Stomach (tissue), 9 donors: ENCODE results near the gene TMEM59L. TPM values are rescaled to one million over a fixed set of nuclear protein-coding genes. Genes with fewer than 3 reads are reported as not detected.

Experiments used
- DNase-seq, 2 donors: peaks; one replicate each; pipeline versions ENCODE4 v3.0.0 to v3.0.0-alpha.2; 2013 to 2019
- H3K27ac ChIP-seq, 5 donors: fragments of 200-600 bp in 4 of 5; sonication (generic) in 4 of 5; one replicate each; pipeline ENCODE4 v1.5.1; 2013 to 2019; ENCODE audit warnings: mild to moderate bottlenecking in 1 of 5, moderate library complexity in 1 of 5
- H3K27me3 ChIP-seq, 3 donors: fragments of 200-600 bp; sonication (generic); one replicate each; pipeline ENCODE4 v1.5.1; 2017 to 2019; ENCODE audit warnings: mixed run types in 1 of 3
- H3K36me3 ChIP-seq, 4 donors: fragments of 200-600 bp; sonication (generic); 1 replicate in 3 of 4; 2 replicates in 1 of 4; pipeline ENCODE4 v1.5.1; 2016 to 2019
- H3K4me1 ChIP-seq, 4 donors: fragments of 200-600 bp; sonication (generic); one replicate each; pipeline ENCODE4 v1.5.1; 2016 to 2019
- H3K4me3 ChIP-seq, 4 donors: fragments of 200-600 bp; sonication (generic) in 3 of 4; one replicate each; pipeline ENCODE4 v1.5.1; 2016 to 2019; ENCODE audit warnings: mild to moderate bottlenecking in 1 of 4
- H3K9me3 ChIP-seq, 4 donors: fragments of 200-600 bp; sonication (generic); one replicate each; pipeline ENCODE4 v1.5.1; 2016 to 2019
- EP300 ChIP-seq: sonication (generic); formaldehyde crosslinking; IDR thresholded peaks from one replicate; pipeline ENCODE4 v1.6.1; 2017; ENCODE audit warnings: antibody characterized with exemption
- POLR2A ChIP-seq, 4 donors: fragments of 450-650 bp; IDR thresholded peaks; one replicate each; pipeline ENCODE4 v1.6.1; 2016; ENCODE audit warnings: antibody characterized with exemption in 4 of 4, control low read depth in 2 of 4, mild to moderate bottlenecking in 1 of 4, moderate library complexity in 1 of 4
- POLR2AphosphoS5 ChIP-seq, 3 donors: sonication (generic); formaldehyde crosslinking; IDR thresholded peaks; one replicate each; pipeline ENCODE4 v1.6.1; 2016; ENCODE audit warnings: antibody characterized with exemption in 3 of 3
- WGBS, 5 donors: extraction: QIAGEN DNeasy Blood & Tissue Kit in 3 of 5; methylation state at CpG; one replicate each; pipeline versions ENCODE4 v1.1.5 to v1.1.7; 2013 to 2018; 5-methylcytosine and 5-hydroxymethylcytosine counted together
- intact Hi-C: fragments of 100-400 bp; cut with DNase I; formaldehyde crosslinking; loops from one replicate; pipeline ENCODE4 v1.15.1; 2023; ENCODE audit warnings: low total_unique reads
- polyA plus RNA-seq, 3 donors: library from polyadenylated mRNA; stranded (reverse); fragments of 200-250 nt; gene quantifications; one replicate each; pipeline ENCODE4 v1.2.3, GENCODE V29; 2013
- small RNA-seq, 4 donors: library from RNA; depleted of rRNA; stranded (forward); fragments of <200 nt; gene quantifications; one replicate each; pipeline ENCODE3, GENCODE V24; 2016
- total RNA-seq, 5 donors: library from RNA; depleted of rRNA; stranded (reverse); fragments of >200 nt; gene quantifications; one replicate each; pipeline versions ENCODE4 v1.1.0 to v1.2.3, GENCODE V29; 2014 to 2016
- TF ChIP-seq, protein P1 (sequence below), 7 experiments: fragments of 450-650 bp in 4 of 7; fragments of 200-600 bp in 3 of 7; sonication (generic) in 3 of 7; IDR thresholded peaks; one replicate each; pipeline ENCODE4 v1.5.1; 2016 to 2019; ENCODE audit warnings: antibody characterized with exemption in 7 of 7, control low read depth in 2 of 7, mild to moderate bottlenecking in 1 of 7
- donor health status: healthy with polysubstance abuse.
- donor health status: Bipolar disorder and iron deficiency.
- donor health status: healthy.

The TMEM59L gene
- total and polyA plus RNA-seq, 8 donors: 0.25 to 4.7 (median 2.8) TPM; not detected in 4

GRCh38 chr19:18669883-18670282 lies 57.2 kb downstream of the TMEM59L start:
- no peak for DNase-seq
- Histone ChIP-seq H3K4me1 (peaks cover 10 to 68% (median 24%) of the 10 kb centered on the region in 4 donors), H3K4me3 (no peak overlapping the region), H3K9me3 (no peaks in the 10 kb centered on the region), H3K27me3 (no peaks in the 10 kb centered on the region), H3K36me3 (peaks cover 21 to 63% (median 61%) of the 10 kb centered on the region in 4 donors), H3K27ac (peak overlapping the region in 2 of 5 donors; percentile 34 to 54)
- TF ChIP-seq POLR2A (IDR thresholded peaks at IDR 0.05) (no peak), EP300 (no peak), POLR2AphosphoS5 (IDR thresholded peaks at IDR 0.05) (no peak)
- TF ChIP-seq, protein P1, sequence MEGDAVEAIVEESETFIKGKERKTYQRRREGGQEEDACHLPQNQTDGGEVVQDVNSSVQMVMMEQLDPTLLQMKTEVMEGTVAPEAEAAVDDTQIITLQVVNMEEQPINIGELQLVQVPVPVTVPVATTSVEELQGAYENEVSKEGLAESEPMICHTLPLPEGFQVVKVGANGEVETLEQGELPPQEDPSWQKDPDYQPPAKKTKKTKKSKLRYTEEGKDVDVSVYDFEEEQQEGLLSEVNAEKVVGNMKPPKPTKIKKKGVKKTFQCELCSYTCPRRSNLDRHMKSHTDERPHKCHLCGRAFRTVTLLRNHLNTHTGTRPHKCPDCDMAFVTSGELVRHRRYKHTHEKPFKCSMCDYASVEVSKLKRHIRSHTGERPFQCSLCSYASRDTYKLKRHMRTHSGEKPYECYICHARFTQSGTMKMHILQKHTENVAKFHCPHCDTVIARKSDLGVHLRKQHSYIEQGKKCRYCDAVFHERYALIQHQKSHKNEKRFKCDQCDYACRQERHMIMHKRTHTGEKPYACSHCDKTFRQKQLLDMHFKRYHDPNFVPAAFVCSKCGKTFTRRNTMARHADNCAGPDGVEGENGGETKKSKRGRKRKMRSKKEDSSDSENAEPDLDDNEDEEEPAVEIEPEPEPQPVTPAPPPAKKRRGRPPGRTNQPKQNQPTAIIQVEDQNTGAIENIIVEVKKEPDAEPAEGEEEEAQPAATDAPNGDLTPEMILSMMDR (IDR thresholded peaks at IDR 0.05): no peak
- WGBS, 5 donors: 64 to 83% (median 77%) methylated on average over 11 of the region's 11 CpGs
- intact Hi-C loops: no loop called here

DNA sequence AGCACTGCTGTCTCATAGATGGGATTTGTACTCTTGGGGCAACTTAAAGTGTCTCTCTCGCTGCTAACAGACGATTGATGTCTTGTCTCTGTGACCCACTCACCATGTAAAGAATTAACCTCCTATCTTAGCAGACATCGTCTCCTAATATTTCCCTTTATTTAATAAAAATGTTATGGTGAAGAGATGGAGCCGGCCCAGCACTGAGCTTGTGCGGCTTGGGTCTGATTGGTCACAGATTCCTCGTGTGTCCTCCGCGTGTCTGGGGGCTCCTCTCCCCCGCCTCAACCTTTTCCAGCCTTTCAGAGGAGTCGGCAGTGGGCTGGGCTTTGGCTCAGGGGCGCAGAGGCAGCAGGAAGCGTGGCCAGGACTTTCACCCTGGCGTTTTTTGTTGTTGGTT lies 57.6 kb downstream of the TMEM59L start:
- no peak overlapping the region for H3K4me3 ChIP-seq
- peaks cover 21 to 59% (median 57%) of the 10 kb centered on the region in 4 donors for H3K36me3 ChIP-seq
- H3K4me1 ChIP-seq: peaks cover 10 to 65% (median 23%) of the 10 kb centered on the region in 4 donors
- H3K9me3 ChIP-seq: no peaks in the 10 kb centered on the region
- 83 to 91% (median 86%) methylated on average over 13 of the region's 13 CpGs for WGBS, 5 donors
- DNase-seq: no peak
- TF ChIP-seq, protein P1 (IDR thresholded peaks at IDR 0.05): no peak
- TF ChIP-seq POLR2AphosphoS5 (IDR thresholded peaks at IDR 0.05): no peak
- TF ChIP-seq EP300: no peak
- no peak for TF ChIP-seq POLR2A (IDR thresholded peaks at IDR 0.05)
- H3K27ac ChIP-seq: peak overlapping the region in 2 of 5 donors; percentile 35 to 54
- H3K27me3 ChIP-seq: no peaks in the 10 kb centered on the region
- intact Hi-C loops: no loop called here

Small RNAs within 50 kb of the gene (small RNA-seq; reads per million reads assigned to genes)
- gene RN7SL155P: 0 reads per million in 4 donors

Other genes with a start within 250 kb of the TMEM59L start
- gene GDF15, start 226.7 kb upstream of the TMEM59L start, total RNA-seq: 100 to 1,000 TPM in 1 of 5 donors, 10 to 100 TPM in 4; 17.3 to 102 (median 46.9) TPM
- gene GDF15, start 226.7 kb upstream of the TMEM59L start, polyA plus RNA-seq: 100 to 1,000 TPM in 1 of 3 donors, 10 to 100 TPM in 2; 14.2 to 134 (median 44.5) TPM
- 10 to 100 TPM in 1 of 5 donors, 1 to 10 TPM in 2, not detected in 2; 2.9 to 11.2 (median 7.2) TPM for gene LRRC25, start 215.2 kb upstream of the TMEM59L start, total RNA-seq
- gene LRRC25, start 215.2 kb upstream of the TMEM59L start, polyA plus RNA-seq: 1 to 10 TPM in 2 of 3 donors, under 1 TPM in 1; 0.98 to 2.4 (median 1.7) TPM
- gene SSBP4, start 193.5 kb upstream of the TMEM59L start, total RNA-seq: 100 to 1,000 TPM in 1 of 5 donors, 10 to 100 TPM in 4; 22.8 to 253 (median 39.7) TPM
- 10 to 100 TPM; 49.9 to 77.6 (median 54.4) TPM for gene SSBP4, start 193.5 kb upstream of the TMEM59L start, polyA plus RNA-seq
- 10 to 100 TPM in 4 of 5 donors, 1 to 10 TPM in 1; 7.8 to 47.3 (median 15.8) TPM for gene ISYNA1, start 174.7 kb upstream of the TMEM59L start, total RNA-seq
- gene ISYNA1, start 174.7 kb upstream of the TMEM59L start, polyA plus RNA-seq: 10 to 100 TPM in 2 of 3 donors, 1 to 10 TPM in 1; 9.5 to 39.7 (median 15.0) TPM
- 10 to 100 TPM in 3 of 5 donors, 1 to 10 TPM in 2; 8.0 to 88.7 (median 13.5) TPM for gene ELL, start 90.8 kb upstream of the TMEM59L start, total RNA-seq
- gene ELL, start 90.8 kb upstream of the TMEM59L start, polyA plus RNA-seq: 10 to 100 TPM in 1 of 3 donors, 1 to 10 TPM in 2; 4.1 to 12.7 (median 8.1) TPM
- gene FKBP8, start 69.3 kb upstream of the TMEM59L start, total RNA-seq: 100 to 1,000 TPM in 4 of 5 donors, 10 to 100 TPM in 1; 87.8 to 819 (median 197) TPM
- 100 to 1,000 TPM; 157 to 254 (median 249) TPM for gene FKBP8, start 69.3 kb upstream of the TMEM59L start, polyA plus RNA-seq
- 100 to 1,000 TPM in 2 of 5 donors, 10 to 100 TPM in 3; 30.8 to 513 (median 55.4) TPM for gene KXD1, start 55.0 kb upstream of the TMEM59L start, total RNA-seq
- gene KXD1, start 55.0 kb upstream of the TMEM59L start, polyA plus RNA-seq: 100 to 1,000 TPM in 1 of 3 donors, 10 to 100 TPM in 2; 71.0 to 131 (median 84.5) TPM
- gene UBA52, start 41.0 kb upstream of the TMEM59L start, total RNA-seq: 100 to 1,000 TPM in 4 of 5 donors, 10 to 100 TPM in 1; 84.3 to 596 (median 358) TPM
- 1,000 to 10,000 TPM; 1,291 to 1,681 (median 1,311) TPM for gene UBA52, start 41.0 kb upstream of the TMEM59L start, polyA plus RNA-seq
- gene REX1BD, start 24.1 kb upstream of the TMEM59L start, total RNA-seq: 100 to 1,000 TPM in 2 of 5 donors, 10 to 100 TPM in 3; 15.6 to 483 (median 85.3) TPM
- 100 to 1,000 TPM; 110 to 204 (median 118) TPM for gene REX1BD, start 24.1 kb upstream of the TMEM59L start, polyA plus RNA-seq
- 10 to 100 TPM in 1 of 5 donors, 1 to 10 TPM in 3, not detected in 1; 2.6 to 12.6 (median 5.6) TPM for gene CRLF1, start 6.1 kb upstream of the TMEM59L start, total RNA-seq
- gene CRLF1, start 6.1 kb upstream of the TMEM59L start, polyA plus RNA-seq: 10 to 100 TPM; 12.3 to 15.9 (median 14.2) TPM
- 10 to 100 TPM in 2 of 5 donors, 1 to 10 TPM in 3; 1.2 to 45.1 (median 7.0) TPM for gene KLHL26, start 24.2 kb downstream of the TMEM59L start, total RNA-seq
- 1 to 10 TPM; 3.2 to 4.4 (median 3.7) TPM for gene KLHL26, start 24.2 kb downstream of the TMEM59L start, polyA plus RNA-seq
- gene CRTC1, start 70.8 kb downstream of the TMEM59L start, total RNA-seq: 10 to 100 TPM in 1 of 5 donors, 1 to 10 TPM in 3, not detected in 1; 4.2 to 28.0 (median 4.7) TPM
- gene CRTC1, start 70.8 kb downstream of the TMEM59L start, polyA plus RNA-seq: 1 to 10 TPM; 4.6 to 8.4 (median 4.6) TPM
- gene COMP, start 178.4 kb downstream of the TMEM59L start, total RNA-seq: 1 to 10 TPM in 1 of 5 donors, not detected in 4; 1.4 TPM
- gene COMP, start 178.4 kb downstream of the TMEM59L start, polyA plus RNA-seq: 1 to 10 TPM in 2 of 3 donors, under 1 TPM in 1; 0.62 to 4.1 (median 1.8) TPM
- 100 to 1,000 TPM in 1 of 5 donors, 10 to 100 TPM in 4; 26.3 to 111 (median 46.6) TPM for gene UPF1, start 219.1 kb downstream of the TMEM59L start, total RNA-seq
- 10 to 100 TPM; 27.5 to 35.4 (median 32.2) TPM for gene UPF1, start 219.1 kb downstream of the TMEM59L start, polyA plus RNA-seq